Fibroblast of the conjunctiva (primary cell): ENCODE data around the gene CRHR1.
"Not testable (repeated sequence)": the region's sequence is repeated elsewhere in the genome, so short reads cannot be mapped to it uniquely, and the experiment has no call there.

Source experiments
- DNase-seq: peaks from one replicate; pipeline ENCODE4 v3.0.0-alpha.2; 2010; ENCODE audit warnings: low read depth

Gene CRHR1

GRCh38 chr17:45784293-45784740 is at the start of gene CRHR1:
Gene CRHR1 (plus strand): TSS chr17:45784320. CDS start chr17:45784545, 225 bp downstream.
- DNase-seq: no peak

DNA sequence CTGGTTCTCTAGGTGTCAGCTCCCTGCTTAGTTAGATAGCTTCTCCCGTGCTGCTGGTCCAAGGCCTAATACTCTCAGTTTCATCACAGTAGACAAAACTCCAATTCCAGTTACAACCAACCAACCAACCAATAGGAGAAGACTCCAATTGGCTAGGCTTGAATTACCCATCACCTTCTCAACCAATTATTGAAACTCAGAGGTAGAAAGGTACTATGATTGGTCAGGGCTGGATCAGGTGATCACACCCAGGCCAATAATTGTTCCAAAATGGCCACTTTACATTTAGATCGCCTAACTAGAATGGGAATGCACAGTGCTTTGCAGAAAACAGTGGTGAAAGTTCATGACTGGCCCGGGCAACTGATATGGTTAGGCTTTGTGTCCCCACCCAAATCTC is 49.5 kb upstream of the CRHR1 start:
- DNase-seq: no peak

DNA sequence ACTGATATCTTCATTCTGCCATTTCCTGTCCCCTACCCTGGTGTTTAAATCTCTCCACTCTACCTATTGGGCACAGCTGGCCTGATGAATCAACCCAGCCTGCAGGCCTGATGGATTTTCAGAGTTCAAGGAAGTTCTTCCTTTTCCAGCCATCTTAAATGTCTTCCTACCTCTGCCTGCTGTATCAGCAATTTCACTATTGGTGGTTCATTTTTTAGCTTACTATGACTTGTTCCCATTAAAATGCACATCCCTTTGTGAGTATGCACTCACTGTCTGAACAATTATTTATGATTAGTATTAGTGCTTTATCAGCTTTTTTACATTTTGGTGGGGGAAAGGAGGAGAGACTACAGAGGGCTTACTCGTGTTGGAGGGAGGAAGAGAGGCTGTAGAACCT is 48.6 kb upstream of the CRHR1 start:
- no peak for DNase-seq

- no peak for DNase-seq
These were observed 44.3 kb upstream of the CRHR1 start for GRCh38 chr17:45739786-45740185.

DNA sequence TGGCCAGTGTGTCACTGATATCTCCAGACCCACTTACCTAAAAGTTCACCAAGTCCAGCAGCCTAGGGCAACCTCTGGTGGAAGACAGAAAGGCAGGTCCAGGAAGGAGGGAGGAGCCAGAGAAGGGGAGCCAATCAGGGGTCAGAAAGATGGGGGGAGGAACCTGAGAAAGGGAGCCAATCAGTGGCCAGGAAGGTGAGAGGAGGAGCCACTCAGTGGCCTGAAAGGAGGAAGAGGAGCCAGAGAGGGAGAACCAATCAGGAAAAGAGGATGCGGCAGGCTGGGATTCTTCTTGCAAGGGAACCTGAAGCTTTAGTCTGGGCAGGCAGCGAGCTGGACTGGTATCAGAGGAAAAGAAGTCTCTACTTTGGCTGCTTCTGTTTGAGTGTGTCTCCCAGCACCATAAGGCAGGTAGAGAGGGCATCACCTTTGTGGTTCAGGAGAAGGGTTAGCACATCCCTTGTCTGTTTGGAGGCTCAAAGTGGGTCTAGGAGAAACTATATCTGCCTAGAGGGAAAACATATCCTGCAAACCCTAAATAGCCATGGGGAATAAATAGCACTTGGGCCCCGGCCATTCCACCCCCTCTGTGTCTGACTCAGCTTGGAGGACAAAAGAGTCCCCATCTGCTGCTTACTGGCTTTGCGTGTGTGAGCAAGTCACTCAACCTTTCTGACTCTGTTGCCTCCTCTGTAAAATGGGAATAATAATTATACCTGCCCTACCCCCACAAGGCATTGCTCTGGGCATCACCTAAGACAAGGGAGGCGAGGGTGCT is 43.4 kb upstream of the CRHR1 start:
- peak; percentile 9 for DNase-seq

DNA sequence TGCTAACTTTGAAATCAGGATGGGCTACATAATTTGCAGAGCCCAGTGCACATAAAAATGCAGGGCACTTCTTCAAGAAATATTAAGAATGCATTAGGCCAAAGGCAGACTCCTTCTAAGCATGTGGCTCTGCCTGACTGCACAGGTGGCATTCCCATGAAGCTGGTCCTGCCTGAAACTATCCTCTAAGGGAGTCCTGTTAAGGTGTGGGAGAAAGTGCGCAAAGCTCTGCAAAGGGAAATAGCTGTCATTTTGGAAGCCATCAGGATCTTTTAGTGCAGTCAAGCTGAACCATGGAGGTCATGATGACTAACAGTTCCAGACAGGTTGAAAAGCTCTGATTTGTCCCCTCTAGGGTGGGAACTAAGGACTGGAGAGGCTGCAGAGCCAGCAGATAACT is 41.9 kb upstream of the CRHR1 start:
- no peak for DNase-seq

DNA sequence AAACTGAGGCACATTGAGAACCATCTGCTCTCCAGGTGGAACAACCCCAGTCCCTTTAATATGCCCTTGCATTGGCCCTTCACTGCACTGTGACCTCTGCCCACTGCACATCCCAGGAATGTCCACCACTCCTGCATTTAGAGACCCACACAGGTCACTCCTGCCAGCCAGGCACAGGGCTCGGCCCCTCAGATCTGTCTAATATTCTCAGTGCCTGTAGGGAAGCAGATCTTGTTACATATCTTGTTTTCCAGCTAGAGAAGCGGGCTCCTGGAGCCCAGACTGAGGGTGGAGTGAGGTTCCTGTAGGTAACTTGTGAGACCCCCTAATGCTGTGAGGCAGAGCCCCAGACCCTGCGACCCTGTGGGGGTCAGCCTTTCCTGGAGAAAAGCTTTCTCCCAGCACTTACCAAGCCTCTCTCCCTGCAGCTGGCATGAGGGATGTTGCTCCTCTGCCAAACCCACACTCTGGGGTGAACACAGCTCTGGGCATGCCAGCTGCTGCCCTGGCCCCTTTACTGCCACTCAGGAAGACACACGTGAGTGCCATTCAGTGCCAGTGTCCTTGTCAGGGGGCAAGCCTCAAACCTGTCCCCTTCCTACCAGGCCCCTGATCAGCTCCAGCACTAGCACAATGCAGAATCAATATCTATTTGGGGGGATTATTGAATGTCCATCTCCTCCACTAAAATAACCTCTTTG is 40.3 kb upstream of the CRHR1 start:
- no peak for DNase-seq

DNA sequence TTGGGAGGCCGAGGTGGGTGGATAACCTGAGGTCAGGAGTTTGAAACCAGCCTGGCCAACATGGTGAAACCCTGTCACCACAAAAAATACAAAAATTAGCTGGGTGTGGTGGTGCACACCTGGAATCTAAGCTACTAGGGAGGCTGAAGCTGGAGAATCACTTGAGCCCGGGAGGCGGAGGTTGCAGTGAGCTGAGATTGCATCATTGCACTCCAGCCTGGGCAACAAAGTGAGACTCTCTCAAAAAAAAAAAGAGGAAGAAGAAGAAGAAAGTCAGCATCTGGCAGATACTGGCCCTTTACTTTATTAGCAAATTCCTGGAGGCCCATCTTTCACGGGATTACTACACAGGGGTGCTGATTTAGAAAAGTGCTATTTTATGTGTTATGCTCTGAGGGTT is 39.3 kb upstream of the CRHR1 start:
- DNase-seq: not testable (repeated sequence)

DNA sequence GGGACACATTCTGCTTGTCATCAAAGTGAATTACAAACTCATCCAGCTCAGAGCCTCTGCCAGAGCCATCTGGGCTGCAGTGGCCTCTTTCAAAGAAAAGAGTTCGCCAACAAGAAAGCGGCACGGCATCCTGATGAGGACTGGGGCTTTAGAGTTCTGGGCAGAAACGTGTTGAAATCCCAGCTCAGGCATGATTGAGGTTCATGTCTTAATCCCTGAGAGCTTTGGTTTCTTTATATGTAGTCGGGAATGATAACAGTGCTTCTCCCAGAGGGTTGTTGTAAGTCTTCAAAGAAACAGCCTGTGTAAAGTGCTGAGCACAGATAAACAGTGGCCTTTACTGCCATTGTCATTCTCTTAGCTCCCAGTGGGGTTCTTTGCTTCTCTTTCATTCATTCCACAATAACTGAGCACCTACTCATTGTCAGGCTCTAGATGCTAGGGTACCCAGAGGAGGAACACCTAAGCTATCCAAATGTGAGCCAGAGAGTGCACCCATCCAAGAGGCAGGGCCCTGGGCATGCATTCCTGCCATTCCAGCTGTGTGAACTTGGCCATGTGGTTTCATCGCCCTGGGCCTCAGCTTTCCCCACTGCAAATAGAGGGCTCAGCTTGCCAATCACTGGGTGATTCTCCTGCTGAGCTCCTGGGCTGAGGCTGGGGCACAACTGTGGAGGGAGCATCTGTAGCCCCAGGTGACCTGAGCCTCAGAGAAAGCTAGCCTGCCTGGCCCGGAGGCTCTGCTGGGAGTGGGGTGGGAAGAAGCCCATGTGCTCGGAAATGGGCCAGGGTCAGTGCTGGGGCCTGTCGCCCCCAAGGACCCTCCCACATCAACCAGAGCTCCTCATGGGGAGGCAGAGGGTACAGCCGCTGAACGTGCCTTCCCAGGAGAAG is 38.3 kb upstream of the CRHR1 start:
- DNase-seq: no peak

- no peak for DNase-seq
These were observed 36.2 kb upstream of the CRHR1 start for GRCh38 chr17:45747911-45748310.

DNA sequence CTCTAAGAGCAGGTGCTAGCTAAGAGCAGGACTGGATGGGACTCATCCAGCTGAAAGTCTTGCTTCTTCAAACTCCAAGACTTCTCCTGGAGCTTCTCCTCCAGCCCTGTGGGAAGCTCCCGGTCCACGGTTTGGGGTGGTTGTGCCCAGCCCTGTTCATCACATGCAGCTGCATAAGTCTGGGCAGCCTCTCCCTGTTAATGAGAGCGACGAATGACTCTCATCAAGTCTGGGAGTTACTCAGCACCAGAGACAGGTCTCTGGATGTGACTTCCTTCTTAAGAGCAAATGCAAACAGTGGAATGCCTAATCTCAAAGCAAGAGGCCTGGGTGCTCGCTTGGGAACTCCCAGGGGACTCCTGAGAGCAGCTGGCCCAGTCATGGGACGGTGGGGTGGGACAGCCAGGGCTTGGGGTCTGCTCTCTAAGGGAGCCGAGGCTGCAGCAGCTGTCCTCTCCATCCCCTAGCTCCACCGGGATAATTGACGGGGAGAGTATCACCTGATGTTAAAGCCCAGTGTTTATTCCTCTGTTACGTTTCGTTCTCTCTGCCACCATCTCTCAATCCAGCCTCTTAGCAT is 35.3 kb upstream of the CRHR1 start:
- DNase-seq: no peak

DNA sequence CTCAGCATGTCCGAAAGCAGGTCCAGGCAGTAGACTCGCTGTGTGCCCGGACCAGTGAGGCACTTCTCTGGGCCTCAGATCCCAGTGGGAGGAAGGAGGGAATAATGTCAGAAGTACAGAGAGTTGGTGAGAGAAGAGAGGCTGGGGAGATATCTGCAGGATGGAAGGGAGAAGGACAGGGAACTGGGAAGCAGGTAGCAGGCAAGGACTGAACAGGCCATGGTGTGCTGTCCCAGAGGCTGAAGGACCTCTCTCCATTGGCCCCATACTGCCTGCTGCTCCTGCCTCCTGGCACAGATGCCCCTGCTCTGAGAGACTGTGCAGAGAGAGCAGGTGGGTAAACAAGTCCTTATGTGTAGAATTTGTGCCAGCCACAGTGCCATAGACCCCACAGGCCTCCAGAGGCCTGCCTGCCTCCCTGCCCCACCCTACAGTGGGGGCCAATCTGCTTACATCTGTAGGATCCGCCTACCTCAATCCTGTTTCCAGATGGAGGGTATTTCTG is 34.2 kb upstream of the CRHR1 start:
- no peak for DNase-seq

- no peak for DNase-seq
These were observed 33.2 kb upstream of the CRHR1 start for GRCh38 chr17:45750779-45751440.

GRCh38 chr17:45751466-45751865 is 32.7 kb upstream of the CRHR1 start:
- DNase-seq: no peak

DNA sequence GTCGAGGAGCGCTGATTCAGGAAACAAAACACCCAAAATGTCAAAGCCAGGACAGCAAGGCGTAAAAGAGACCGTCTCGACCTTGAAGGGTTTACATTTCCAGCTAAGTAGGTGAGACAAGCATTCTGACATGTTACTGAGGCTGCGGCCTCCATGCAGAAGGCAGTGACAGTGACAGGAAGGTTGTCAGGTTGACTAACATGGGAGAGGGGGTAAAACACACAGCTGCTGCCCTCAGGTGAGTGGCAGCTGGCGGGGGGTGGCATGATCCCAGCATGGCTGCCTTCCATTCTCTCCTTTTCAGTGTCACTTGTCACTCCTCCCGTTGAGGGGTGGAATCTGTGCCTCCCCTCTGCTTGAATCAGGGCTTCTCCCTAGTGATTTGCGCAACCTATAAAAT is 31.9 kb upstream of the CRHR1 start:
- no peak for DNase-seq

DNA sequence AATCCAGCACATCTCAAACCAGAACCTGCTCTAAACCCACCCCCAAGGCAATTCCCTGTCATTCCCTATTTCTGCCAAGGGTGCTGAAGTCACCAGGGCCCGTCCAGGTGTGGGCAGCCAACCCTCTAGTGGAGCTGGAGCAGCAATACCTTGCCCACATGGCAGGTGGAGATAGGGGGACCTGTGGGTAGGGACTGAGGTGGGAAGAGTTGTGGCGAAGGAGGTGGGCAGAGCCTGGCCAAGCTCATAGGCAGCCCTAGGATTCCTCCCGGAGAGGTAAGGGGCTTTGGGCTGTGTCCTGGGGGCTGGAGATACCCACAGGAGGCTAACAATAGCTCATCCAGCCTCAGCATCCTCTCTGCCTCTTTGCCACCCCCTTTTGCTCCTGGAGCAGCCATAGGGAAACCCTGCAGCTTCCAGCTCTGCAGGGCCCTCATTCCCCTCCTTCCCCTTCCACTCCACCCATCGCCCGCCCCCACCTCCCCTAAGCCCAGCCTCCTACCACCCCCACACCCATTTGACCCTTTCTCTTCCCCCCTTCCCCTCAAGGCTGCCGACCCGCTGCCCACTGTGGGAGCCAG is 30.4 kb upstream of the CRHR1 start:
- no peak for DNase-seq

DNA sequence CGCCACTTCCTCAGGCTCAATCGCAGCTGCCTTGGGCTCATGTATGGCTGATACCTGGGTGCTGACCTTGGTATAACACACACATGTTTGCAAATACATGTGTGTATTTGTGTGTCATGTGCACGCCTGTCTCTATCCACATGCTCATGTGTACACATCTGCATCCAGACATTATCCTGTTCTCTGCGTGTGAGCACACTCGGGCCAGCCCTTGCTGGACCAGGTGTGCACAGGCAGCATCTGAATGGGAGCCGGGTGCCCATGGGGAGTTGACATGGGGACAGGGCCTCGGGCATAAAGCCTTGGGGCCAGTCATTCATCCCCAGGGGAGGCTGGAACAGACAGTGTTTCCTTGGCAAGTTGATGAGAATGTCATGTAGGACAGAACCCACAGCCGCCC is 29.1 kb upstream of the CRHR1 start:
- no peak for DNase-seq

DNA sequence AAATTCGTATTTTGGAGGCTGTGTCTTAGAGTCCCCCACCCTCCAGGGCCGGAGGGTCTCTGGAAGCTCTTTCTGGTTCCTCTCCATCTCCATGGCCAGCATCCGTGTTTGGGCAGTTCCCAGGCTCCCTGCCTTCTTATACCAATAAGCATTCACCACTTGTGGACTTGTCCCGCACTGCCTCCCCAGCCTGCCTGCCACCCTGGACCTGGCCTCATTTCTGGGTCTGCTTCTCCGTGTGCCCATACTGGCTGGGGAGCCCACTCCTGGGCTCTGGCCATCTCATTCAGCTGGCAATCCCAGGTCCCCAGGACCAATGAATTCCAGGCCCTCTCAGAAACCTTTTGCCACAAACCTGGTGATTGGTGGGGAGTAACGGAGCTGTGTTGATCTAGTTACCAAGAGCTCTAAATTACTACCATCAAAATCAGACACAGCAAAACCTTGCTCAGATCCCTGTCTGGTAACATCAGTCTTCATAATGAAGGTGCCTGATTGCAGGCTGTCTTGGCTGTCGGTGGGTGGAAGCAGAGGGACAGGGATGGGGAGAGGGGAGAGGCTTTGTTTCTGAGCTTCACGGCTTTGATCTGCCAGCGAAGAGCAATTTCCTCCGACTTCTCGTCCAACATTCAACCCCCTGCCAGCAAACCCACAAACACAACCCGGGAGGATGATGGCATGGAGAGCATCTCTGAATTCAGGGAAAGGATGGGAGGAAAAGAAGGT is 27.7 kb upstream of the CRHR1 start:
- DNase-seq: no peak

DNA sequence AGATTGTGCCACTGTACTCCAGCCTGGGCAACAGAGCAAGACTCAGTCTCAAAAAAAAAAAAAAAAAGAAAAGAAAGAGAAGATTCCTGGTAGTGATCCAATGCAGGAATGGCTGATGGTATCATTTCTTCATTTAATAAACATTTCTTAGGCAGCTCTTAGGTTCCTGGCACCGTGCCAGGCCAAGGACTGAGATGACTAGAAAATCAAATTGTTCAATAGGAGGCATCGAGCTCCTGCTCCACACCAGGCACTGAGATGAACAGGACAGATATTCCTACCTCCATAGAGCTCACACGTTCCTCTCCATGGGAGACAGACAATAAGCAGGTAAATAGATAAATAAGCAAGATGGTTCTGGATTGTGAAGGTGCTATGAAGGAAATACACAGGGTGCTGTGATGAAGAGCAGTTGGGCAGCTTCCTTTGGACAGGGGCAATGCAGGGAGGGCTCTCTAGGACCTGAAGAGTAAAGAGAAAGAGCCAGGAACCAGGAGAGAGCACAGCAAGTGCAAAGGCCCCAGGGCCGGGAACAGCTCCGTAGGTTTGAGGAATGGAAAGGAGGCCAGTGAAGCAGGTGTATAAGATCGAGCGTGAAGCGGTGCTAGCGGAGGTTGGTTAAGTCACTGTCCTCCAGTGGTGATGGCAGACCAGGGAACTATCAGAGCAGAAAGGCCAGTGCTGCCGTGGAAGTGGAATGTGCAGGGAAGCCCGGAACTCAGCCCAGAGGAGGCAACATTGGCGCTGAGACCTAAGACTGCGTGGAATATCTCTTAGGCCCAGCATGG is 26.5 kb upstream of the CRHR1 start:
- DNase-seq: no peak

DNA sequence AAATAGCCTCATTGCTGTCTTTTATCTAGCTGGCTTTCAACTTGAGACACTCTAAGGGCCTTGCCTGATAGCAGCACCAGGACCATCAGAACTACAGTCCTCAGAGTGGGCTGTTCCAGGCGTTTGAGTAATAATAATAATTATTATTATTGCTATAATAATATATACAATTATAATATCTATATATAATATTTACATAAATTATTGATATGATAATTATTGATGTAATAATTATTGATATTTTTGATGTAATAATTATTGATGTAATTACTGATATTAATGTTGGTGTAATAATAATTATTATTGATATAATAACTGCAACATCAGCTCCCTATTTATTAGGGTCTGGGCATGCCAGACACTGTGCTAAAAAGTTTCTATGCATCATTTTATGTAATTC is 25.6 kb upstream of the CRHR1 start:
- DNase-seq: no peak
